Umbilical cord (tissue), 2 donors: ENCODE measurements around the gene TRERF1. TPM values are rescaled to one million over a fixed set of nuclear protein-coding genes. Genes with fewer than 3 reads are reported as not detected.

ENCODE experiments used
- DNase-seq: peaks from one replicate; pipeline ENCODE4 v3.0.0-alpha.2; 2015; ENCODE audit warnings: low spot score
- total RNA-seq: library from RNA; depleted of rRNA; stranded (reverse); fragments of >200 nt; gene quantifications from one replicate; pipeline ENCODE4 v1.2.3, GENCODE V29; 2014; ENCODE audit warnings: low replicate concordance; ENCODE audit not compliant: insufficient read depth

Gene TRERF1
- total RNA-seq, 1 donor from 2014 or later = 4.8 TPM

DNA sequence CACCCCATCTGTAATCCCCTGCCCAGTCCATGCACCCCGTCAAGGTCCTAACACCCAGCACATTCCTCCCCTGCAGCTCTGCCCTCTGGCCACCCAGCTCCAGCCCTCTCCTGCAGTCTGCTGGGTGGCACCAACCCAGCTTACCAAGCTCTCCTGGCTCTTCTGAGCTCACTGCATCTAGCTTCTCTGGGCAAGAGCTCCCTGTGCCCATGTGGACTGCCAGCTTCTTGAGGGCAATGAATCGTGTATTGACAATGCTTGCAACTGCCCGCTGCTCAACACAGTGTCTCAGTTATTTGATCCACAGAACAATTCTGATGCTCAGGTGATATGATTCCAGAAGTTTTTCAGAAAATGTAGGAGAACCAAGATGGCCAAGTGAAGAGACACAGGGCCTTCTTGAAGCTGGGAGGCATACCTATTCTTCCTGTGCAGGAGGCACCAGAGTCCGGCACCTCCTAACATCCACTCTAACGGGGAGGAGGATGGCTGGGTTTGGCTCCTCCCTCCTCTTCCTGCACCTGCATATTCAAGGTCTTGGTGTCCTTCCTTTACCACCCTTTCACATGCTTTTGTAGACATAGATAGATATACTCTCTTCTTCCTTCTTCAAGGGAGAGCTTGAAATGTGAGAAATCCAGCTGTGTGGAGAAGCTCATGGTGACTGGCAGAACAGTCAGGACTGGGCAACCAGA lies 85.6 kb downstream of the TRERF1 start:
- no peak for DNase-seq

GRCh38 chr6:42365021-42365420 lies 86.7 kb downstream of the TRERF1 start:
- no peak for DNase-seq

GRCh38 chr6:42363926-42364849 lies 87.5 kb downstream of the TRERF1 start:
- no peak for DNase-seq

DNA sequence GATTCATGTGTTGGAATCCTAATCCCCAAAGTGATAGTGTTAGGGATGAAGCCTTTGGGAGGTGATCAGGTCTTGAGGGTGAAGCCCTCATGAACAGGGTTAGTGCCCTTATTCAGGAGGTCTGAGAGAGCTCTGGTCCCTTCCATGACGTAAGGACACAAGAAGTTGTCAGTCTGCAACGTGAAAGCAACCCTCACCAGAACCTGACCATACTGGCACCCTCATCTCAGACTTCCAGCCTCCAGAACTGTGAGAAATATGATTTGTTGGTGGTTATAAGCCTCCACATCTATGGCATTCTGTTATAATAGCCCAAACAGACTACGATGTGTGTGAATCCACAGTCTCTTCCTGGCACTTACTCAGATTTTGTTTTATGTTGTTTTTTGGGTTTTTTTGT lies 90.7 kb downstream of the TRERF1 start:
- DNase-seq = no peak

DNA sequence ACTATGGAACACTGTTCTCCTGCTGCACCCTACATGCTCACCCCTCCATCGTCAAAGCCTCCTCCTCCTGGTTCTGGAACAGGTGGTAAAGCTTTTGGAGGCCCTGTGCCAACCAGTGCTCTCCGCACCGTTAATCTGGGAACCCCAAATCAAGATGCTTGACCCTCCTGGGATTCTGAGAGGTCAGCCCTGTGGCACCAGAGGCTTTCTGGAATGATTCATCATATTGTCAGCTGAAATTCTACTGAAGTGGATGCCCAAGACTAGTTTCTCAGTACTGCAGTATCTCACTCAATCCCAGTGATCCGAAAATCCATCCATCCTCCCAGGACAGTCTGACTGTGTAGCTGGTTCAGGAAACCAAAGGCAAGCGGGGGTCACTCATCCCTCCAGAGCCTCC lies 92.7 kb downstream of the TRERF1 start:
- DNase-seq = no peak

- peak; percentile 75 for DNase-seq
These were observed 96.3 kb downstream of the TRERF1 start for GRCh38 chr6:42355416-42355815.

- DNase-seq = peak; percentile 33
These were observed 97.0 kb downstream of the TRERF1 start for GRCh38 chr6:42354702-42355101.

- DNase-seq = no peak
These were observed 98.7 kb downstream of the TRERF1 start for GRCh38 chr6:42352856-42353564.

DNA sequence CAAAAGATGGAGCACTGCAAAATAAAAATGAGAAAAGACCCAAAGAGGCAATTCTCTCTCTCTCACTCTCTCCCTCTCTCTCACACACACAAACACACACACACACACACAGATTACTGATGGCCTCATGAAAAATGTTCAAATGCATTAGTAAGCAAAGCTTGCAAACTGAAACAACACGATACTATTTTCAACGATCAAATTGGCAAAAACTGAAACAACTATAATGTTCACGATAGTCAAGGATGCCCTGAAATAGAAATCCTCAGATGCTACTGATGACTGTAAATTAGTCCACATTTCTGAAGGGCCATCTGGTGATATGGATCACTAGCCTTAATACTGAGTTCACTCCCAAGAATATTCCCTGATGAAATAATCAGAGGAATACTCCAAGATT lies 100.8 kb downstream of the TRERF1 start:
- DNase-seq = peak; percentile 53

- peak; percentile 54 for DNase-seq
These were observed 101.8 kb downstream of the TRERF1 start for GRCh38 chr6:42349753-42350511.

GRCh38 chr6:42347456-42347855 lies 104.3 kb downstream of the TRERF1 start:
- DNase-seq = no peak

- DNase-seq = no peak
These were observed 105.9 kb downstream of the TRERF1 start for GRCh38 chr6:42345696-42346416.

DNA sequence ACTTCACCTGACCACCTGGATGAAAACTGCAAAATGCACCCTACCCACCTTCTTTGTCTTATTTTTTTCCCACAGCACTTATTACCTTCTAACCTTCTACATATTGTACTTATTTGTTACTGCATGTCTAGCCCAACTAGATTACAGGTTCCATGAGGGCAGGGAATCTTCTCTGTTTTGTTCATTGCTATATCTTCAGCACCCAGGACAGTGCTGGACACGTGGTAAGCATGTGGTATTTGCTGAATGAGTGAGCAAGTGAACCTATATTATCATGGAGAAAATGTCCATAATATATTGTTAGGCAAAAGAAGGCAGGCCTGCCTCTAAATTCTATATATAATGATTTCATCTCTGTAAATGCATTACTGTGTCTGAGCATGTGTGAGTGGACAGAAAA lies 107.0 kb downstream of the TRERF1 start:
- DNase-seq = no peak

- DNase-seq = no peak
These were observed 109.8 kb downstream of the TRERF1 start for GRCh38 chr6:42341771-42342553.

DNA sequence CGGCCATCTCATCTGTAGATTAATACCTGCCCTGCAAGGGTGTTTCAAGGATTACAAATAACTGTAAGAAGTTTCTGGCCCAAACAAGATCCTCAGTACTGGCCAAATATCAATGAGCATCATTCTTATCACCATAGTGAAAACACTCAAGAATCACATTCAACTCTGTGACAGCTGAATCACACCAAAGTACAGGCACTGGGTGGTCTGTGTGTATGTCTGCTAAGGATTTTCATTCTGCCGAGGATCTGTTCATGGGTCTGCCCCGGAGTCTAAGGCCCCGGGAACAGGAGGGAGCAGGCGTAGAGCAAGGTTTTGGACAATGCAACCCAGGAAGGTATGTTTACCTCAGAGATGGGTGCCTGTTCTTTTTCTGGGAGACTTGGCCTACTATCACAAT lies 110.5 kb downstream of the TRERF1 start:
- DNase-seq = no peak

DNA sequence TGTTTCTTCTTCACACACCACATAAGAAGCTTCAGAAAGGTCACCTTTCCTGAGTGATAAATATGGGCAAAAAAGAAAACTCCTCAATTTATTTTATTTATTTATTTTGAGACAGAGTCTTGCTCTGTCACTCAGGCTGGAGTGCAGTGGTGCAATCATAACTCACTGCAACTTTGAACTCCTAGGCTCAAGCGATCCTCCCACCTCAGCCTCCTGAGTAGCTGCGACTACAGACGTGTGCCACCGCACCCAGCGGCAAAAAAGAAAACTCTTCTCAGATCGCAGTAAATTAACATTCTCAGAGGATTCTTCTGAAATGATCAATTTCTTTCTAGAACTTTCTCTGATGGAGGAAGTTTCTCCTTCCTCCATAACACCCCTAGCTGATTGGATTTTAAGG lies 111.2 kb downstream of the TRERF1 start:
- no peak for DNase-seq

DNA sequence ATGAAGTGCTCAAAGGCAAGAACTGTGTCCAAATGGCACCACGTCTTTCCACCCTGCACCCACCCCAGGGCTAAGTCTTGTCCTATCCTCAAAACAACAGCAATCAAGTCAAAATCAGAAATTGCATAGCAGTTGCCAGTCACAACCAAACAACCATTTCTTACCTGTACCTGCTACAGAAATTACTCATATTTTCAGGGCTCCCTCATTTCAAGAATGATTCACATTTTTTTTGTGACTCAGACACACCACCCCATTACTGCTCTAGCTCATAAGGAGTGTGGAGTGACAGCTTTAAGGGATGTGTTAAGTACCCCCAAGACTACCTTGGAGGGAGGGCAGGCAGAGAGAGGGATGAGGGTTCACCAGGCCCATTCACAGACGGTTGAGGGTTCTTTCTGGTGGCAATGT lies 111.7 kb downstream of the TRERF1 start:
- no peak for DNase-seq

- peak; percentile 26 for DNase-seq
These were observed 112.9 kb downstream of the TRERF1 start for GRCh38 chr6:42338744-42339222.

DNA sequence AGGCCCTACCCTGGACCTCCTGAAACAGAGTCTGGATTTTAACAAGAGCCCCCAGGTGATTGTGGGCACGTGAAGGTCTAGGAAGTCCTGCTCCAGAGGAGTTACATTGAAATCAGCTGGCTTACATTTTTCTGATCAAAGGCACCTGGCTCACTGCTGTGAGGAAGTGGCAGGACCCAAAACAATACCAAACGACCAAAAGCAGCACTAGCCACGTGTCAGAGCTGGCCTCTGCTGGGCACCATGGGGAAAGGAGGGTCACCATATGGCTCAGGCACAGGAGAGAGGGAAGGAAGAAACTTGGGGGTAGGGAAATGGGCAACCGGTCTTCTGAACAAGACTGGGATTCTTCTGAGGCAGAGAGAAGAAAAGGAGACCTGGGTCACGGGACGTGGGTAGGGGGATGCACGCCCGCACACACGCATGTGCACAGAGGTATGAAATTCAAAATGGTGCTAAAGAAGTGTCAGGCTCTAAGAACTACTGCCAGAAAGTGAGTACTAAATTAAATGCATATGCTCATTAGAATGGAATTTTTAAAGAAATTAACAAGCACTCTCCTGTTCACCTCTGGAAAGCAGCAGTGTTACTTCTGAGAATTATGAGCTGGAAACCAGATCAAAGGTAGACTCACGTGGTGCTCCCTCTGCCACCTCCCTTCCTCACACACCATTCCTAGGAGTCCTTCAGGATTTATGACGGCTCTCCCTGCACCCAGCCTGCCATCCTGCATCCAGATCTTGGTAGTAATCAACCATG lies 113.6 kb downstream of the TRERF1 start:
- DNase-seq = no peak
